ENCODE results near the gene SHROOM4.

Gene SHROOM4

GRCh38 chrX:50776248-50776647, 37.7 kb downstream of the SHROOM4 start:
- no peak for DNase-seq

- no peak for DNase-seq
These were observed 42.6 kb downstream of the SHROOM4 start for GRCh38 chrX:50771382-50771781.

GRCh38 chrX:50770702-50771101, 43.3 kb downstream of the SHROOM4 start:
- no peak for DNase-seq

GRCh38 chrX:50769389-50770063, 44.5 kb downstream of the SHROOM4 start:
- no peak for DNase-seq

- DNase-seq: no peak
These were observed 45.2 kb downstream of the SHROOM4 start for GRCh38 chrX:50768801-50769200.

GRCh38 chrX:50765986-50766385, 48.0 kb downstream of the SHROOM4 start:
- no peak for DNase-seq

- DNase-seq: no peak
These were observed 51.4 kb downstream of the SHROOM4 start for GRCh38 chrX:50762578-50762977.

- DNase-seq: no peak
These were observed 57.7 kb downstream of the SHROOM4 start for GRCh38 chrX:50756276-50756675.

- DNase-seq: no peak
These were observed 62.9 kb downstream of the SHROOM4 start for GRCh38 chrX:50751091-50751490.

GRCh38 chrX:50747471-50747900, 66.5 kb downstream of the SHROOM4 start:
- DNase-seq: no peak

GRCh38 chrX:50736656-50737055, 77.3 kb downstream of the SHROOM4 start:
- no peak for DNase-seq

- no peak for DNase-seq
These were observed 87.7 kb downstream of the SHROOM4 start for GRCh38 chrX:50726296-50726695.

GRCh38 chrX:50725310-50725709, 88.7 kb downstream of the SHROOM4 start:
- no peak for DNase-seq

- DNase-seq: no peak
These were observed 91.0 kb downstream of the SHROOM4 start for GRCh38 chrX:50723006-50723405.

- DNase-seq: no peak
These were observed 92.1 kb downstream of the SHROOM4 start for GRCh38 chrX:50721764-50722521.

GRCh38 chrX:50719614-50720013, 94.4 kb downstream of the SHROOM4 start:
- DNase-seq: no peak

- no peak for DNase-seq
These were observed 95.2 kb downstream of the SHROOM4 start for GRCh38 chrX:50718776-50719175.

GRCh38 chrX:50716706-50717105, 97.3 kb downstream of the SHROOM4 start:
- DNase-seq: no peak

GRCh38 chrX:50712777-50713176, 101.2 kb downstream of the SHROOM4 start:
- no peak for DNase-seq

- DNase-seq: no peak
These were observed 102.1 kb downstream of the SHROOM4 start for GRCh38 chrX:50711907-50712306.

GRCh38 chrX:50707955-50708699, 105.9 kb downstream of the SHROOM4 start:
- no peak for DNase-seq

- no peak for DNase-seq
These were observed 106.6 kb downstream of the SHROOM4 start for GRCh38 chrX:50707405-50707804.

- no peak for DNase-seq
These were observed 109.0 kb downstream of the SHROOM4 start for GRCh38 chrX:50705042-50705441.

- DNase-seq: no peak
These were observed 109.6 kb downstream of the SHROOM4 start for GRCh38 chrX:50704360-50704759.

Measured in SHP77 treated with DMSO at 0.1 percent for 48 hours (cell line).